Stomach (tissue), 4 donors: ENCODE measurements around the gene TPH2.

Experiments used
- CTCF ChIP-seq, 7 experiments: fragments of 450-650 bp in 4 of 7; fragments of 200-600 bp in 3 of 7; sonication (generic) in 3 of 7; IDR thresholded peaks; one replicate each; pipeline ENCODE4 v1.5.1; 2016 to 2019; ENCODE audit warnings: antibody characterized with exemption in 7 of 7, control low read depth in 2 of 7, mild to moderate bottlenecking in 1 of 7
- EP300 ChIP-seq: sonication (generic); formaldehyde crosslinking; IDR thresholded peaks from one replicate; pipeline ENCODE4 v1.6.1; 2017; ENCODE audit warnings: antibody characterized with exemption
- POLR2A ChIP-seq, 4 donors: fragments of 450-650 bp; IDR thresholded peaks; one replicate each; pipeline ENCODE4 v1.6.1; 2016; ENCODE audit warnings: antibody characterized with exemption in 4 of 4, control low read depth in 2 of 4, mild to moderate bottlenecking in 1 of 4, moderate library complexity in 1 of 4
- POLR2AphosphoS5 ChIP-seq, 3 donors: sonication (generic); formaldehyde crosslinking; IDR thresholded peaks; one replicate each; pipeline ENCODE4 v1.6.1; 2016; ENCODE audit warnings: antibody characterized with exemption in 3 of 3

GRCh38 chr12:71973687-71974086, 35.0 kb downstream of the TPH2 start:
- no peak for TF ChIP-seq POLR2A (IDR thresholded peaks at IDR 0.05)
- TF ChIP-seq POLR2AphosphoS5 (IDR thresholded peaks at IDR 0.05), result no peak
- TF ChIP-seq CTCF (IDR thresholded peaks at IDR 0.05), result no peak
- no peak for TF ChIP-seq EP300
